NCI-H345 (cell line): ENCODE data around the gene ZNF503.
A peak's percentile ranks its signal among the peaks of the same experiment; 100 is the strongest.

Experiments
- DNase-seq: peaks from one replicate; lab custom pipeline; 2025; lab: John Stamatoyannopoulos, UW

ZNF503 gene, protein sequence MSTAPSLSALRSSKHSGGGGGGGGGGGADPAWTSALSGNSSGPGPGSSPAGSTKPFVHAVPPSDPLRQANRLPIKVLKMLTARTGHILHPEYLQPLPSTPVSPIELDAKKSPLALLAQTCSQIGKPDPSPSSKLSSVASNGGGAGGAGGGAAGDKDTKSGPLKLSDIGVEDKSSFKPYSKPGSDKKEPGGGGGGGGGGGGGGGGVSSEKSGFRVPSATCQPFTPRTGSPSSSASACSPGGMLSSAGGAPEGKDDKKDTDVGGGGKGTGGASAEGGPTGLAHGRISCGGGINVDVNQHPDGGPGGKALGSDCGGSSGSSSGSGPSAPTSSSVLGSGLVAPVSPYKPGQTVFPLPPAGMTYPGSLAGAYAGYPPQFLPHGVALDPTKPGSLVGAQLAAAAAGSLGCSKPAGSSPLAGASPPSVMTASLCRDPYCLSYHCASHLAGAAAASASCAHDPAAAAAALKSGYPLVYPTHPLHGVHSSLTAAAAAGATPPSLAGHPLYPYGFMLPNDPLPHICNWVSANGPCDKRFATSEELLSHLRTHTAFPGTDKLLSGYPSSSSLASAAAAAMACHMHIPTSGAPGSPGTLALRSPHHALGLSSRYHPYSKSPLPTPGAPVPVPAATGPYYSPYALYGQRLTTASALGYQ

DNA sequence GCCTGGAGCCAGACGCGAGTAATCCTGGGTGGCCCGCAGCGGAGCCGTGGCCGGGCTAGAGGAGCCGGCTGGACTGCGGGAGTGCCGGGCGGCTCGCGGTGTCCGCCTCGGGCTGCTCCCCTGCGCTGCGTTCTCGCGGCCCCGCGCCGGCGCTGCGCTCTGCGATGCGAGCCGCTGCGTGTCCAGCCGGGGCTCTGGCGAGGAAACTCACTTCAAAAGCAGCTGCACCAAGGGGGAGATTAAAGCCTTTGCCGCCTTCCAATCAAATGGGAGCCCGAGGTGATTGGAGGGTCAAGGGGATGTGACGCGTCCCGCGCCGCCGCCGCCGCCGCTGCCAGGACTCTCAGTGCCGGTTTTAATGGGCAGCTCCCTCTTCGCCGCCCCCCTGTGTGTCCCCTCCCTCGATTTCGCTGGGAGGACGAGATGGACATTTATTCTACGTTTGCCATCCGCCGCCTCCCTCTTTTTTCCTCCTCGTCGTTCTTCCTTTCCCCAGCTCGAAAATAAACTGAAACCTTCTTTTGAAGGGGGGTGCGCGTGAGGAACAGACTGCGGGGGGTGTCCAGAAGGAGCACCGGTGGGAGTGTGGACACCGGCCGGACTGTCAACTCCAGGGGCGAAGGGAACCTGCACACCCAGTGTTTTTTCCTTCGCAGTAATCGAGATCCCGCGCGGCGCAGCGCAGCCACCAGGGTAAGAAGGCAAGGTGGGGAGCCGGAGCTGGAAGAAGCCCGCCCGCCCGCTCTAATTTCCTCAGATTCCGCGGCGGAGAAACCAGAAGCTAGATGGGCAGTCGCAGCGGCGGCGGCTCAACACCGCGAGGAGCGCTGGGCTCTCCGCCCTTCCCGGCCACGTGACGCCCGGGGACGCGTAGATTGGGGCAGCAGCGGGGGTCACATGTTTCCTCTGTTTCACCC lies at the start of gene ZNF503:
ZNF503 (minus strand) TSS at position 196 of the 917 bp plus-strand sequence. CDS start 345 bp downstream, outside the sequence.
- peak; percentile 96 for DNase-seq

DNA sequence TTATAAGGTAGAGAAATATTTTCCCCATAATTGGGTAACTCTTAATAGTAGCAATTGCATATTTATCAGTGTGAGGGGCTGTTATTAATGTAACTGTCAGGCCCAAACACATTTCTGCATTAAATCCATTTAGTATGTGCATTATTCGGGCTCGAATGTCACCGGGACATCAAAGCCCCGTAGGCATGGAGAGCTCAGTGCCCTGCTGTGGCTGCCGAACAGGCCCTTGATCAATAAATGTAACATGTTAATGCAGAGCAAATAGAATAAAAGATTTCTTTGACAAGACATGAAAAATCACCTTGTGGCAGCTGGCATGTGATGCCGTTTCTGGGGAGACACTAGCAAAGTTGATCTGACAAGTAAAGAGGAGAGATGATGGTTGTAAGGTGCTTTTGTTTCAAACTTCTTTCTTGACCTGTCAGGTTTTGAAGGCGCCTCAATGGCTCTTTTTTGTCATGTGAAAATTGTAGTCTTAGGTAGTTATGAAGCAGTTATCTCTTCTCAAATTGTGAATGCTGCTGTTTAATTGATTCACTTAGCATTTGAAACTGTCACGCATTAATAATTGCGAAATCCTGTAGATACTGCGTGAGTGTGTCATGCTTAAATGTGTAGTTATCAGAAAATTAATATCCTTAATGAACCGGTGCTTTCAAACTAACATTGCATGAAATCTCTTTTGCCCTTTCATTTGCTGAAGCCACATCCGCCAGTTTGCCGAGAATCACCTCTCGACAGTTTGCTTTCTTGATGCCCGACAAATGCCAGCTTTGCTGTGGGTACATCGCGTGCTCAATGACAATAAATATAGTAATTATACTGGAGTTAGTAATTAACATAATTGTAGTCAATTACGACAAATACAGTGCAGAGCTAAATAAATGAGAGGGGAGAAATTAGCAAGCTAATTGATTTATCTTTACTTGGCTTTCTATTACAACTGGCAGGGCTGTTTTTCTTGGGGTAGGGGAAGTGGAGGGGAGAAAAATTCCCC lies 49.4 kb upstream of the ZNF503 start:
- DNase-seq = no peak

DNA sequence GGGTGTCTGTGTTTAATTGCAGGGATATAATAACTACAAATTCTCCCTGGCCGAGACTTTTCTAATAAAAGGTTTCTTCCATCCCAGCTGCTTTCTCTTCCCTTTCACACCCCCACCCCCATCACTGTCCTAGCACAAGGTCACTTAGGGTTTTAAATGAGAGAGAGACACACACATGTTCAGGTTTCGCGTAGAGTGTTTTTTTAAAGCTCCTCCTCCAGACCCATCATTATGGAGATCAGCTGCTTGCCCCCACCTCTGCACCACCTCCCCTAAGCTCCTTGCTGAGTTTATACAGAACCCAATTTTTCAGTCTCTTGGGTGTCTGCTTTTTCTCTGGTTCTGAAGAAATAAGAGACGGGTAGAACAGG lies 48.5 kb upstream of the ZNF503 start:
- DNase-seq = no peak

DNA sequence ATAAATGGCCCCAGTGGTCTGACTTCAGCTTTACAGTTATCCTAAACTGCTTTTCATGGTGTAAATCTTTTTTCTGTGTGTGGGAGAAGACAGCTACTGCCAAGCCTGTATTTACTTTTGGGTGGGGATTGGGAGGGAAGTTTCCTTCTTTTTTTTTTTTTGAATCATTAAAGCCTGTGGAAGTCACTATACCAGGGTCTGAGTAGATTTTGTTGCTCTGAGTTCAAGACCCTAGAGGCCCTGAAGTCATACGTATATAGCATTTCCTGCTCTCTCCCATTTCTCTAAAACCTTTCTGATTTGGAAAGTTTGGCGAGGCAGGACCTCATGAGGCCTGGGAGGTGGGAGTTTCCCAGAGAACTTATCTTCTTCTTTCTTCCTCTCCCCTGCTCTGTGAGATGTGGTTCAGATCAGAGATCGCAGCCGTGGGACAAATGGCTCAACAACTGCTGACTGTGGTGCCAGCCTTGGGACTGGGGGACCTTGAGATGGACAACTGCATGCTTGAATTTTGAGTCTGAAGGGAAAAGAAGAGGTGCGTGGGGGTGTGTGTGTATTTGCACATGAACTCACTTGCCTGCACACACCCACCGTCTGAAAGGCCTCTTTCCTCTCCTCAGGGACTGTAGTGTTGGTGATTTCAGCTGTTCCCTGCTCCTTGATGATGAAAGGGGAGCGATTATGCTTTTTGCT lies 48.0 kb upstream of the ZNF503 start:
- no peak for DNase-seq

DNA sequence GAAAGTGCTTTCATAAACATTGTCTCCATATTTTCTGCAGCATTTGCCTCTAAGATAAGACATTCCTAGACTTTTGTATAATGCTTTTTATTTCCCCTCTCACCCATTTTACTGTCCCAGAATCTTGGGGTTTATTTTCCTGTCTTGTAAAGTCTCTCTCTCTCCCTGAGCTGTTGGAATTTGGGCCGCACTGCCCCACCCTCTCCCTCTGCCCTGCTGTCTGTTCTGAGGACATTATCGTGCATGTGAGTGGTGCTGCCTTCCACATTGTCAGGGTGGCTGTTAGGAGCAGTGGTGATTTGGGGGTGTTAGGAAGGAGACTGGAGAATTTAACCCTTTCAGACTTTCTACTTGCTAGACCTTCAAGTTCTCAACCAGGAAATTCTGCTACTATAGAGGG lies 46.6 kb upstream of the ZNF503 start:
- DNase-seq = no peak

- DNase-seq = no peak
These were observed 44.9 kb upstream of the ZNF503 start for GRCh38 chr10:75446508-75446907.

- no peak for DNase-seq
These were observed 43.3 kb upstream of the ZNF503 start for GRCh38 chr10:75444781-75445386.

DNA sequence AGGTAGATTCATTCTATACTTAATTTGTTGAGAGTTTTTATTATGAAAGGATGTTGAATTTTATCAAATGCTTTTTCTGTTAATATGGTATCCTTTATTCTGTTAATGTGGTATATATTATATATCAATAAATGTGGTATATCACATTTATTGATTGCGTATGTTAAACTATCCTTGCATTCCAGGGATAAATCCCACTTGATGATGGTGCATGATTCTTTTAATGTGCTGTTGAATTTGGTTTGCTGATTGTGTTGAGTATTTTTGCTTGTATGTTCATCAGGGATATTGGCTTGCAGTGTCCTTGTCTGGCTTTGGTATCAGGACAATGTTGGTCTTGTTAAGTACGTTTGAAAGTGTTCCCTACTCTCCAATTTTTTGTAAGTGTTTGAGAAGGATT lies 41.8 kb upstream of the ZNF503 start:
- DNase-seq = no peak

DNA sequence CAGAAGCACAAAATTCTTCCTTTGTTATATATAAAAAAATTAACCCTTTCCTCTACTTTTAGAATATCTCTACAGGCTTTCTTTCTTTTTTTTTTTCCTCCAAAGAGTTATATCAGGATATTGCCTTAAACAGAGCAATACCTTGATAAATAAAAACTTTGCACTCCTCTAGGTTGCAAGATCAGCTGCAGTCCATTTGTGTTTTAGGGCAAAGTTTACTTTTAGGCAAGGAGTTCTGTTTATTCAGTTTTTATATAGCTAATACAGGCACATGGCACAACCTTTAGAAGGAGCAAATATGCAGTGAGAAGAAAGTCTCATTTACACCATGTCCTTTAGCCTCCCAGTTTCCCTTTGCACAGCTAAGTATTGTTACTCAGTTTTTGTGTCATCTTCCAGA lies 40.1 kb upstream of the ZNF503 start:
- DNase-seq = no peak

GRCh38 chr10:75441196-75441595 lies 39.6 kb upstream of the ZNF503 start:
- DNase-seq = no peak

GRCh38 chr10:75440271-75440793 lies 38.8 kb upstream of the ZNF503 start:
- DNase-seq = no peak

DNA sequence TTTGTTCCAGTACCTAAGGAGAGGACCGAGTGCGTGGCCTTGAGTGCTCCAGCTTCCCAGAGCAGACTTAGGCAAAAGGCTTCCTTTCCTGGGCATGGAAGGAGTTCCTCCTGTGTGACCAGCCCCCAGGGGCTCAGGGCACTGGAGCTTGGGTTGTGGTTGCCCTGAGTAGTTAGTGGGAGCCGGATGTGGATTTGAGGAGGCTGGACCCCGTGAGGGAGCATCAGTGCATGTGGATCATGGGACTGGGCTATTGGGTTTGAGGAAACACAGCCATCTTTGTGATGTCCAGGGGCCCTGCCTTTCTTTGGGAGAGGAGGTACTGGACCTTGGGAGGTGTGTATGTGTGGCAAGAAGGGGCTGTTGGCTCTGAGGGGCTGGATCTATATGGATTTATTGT lies 38.2 kb upstream of the ZNF503 start:
- no peak for DNase-seq

- DNase-seq = no peak
These were observed 36.7 kb upstream of the ZNF503 start for GRCh38 chr10:75438275-75438674.

DNA sequence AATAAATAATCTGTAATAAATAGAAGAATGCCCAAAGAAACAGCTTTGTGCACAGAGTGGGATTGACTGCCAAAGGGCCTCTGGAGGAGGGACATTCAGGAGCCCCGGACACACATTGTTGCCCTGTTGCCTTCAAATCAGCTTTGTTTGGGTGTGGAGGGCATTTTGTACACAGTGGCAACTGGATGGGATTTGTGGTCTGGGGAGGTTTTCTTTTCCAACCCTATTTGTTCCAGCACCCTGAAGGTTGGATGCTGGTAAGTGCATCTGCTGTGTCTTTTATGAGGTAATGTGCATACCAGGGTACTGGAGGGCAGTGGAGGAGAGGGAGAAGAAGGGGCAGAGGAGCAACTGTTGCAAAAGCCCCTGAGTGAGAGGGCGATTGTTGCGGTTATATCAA lies 36.1 kb upstream of the ZNF503 start:
- DNase-seq = no peak

GRCh38 chr10:75436896-75437295 lies 35.3 kb upstream of the ZNF503 start:
- no peak for DNase-seq

DNA sequence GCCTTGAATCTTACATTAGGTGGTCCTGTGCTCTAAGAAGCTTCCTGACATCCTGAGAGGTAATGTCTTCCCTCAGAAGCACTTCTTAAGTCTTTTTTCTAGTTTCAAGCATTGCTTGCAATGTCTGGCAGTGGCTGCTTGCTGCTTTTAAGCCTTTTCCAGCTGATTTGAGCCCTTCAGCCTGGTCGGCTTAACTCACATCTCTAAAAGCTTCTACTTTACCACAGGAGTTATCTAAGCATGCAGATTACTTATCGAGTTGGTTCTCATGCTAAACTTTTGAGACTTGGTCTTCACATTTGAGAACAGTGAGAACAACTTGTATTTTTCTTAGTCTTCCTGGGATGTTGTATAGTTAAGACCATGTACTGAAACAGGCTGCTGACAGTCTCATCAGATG lies 33.7 kb upstream of the ZNF503 start:
- no peak for DNase-seq

- no peak for DNase-seq
These were observed 32.7 kb upstream of the ZNF503 start for GRCh38 chr10:75434291-75434690.

DNA sequence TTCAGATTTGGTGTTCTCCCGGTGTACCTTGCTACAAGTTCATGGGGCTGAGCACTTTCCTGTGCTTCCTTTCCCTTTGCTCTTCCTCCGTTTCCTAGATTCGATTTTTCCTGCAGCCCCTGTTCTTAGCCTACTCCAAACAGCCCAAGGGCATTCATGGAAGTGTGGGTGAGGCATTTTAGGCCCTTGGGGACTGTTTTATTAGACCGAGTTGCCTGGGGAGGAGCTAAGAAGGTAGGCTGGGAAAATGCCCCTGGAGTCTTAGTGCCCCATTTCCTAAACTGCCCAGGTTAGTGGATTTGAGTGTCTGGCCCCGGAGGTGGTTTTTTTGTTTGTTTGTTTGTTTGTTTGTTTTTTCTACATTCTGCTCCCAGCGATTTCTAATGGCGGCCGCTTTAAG lies 31.7 kb upstream of the ZNF503 start:
- DNase-seq = no peak

- DNase-seq = no peak
These were observed 31.2 kb upstream of the ZNF503 start for GRCh38 chr10:75432763-75433162.

DNA sequence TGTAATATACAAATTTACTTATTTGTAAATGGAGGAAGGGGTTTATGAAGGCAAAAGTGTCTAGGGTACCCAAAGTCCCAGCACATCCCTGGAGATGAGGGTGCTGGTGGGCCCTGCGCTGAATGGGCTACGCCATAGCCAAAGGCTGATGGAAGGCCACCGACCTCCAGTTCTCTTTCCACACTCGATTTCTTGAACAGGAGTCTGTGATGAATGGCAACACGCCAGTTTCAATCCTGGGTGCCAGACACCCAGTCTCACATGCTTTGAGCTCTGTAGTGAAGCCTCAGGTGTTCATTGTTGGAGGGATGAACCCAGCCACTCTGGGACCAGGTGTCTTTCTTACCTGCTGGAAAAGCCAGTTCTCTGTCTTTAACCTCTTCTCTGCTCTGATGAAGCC lies 30.6 kb upstream of the ZNF503 start:
- no peak for DNase-seq
